Activated CD4-positive, alpha-beta T cell treated with anti-CD3 and anti-CD28 coated beads, Interleukin-2, amount 10 ng/mL, durations not matched to agents 24 days and 14 days (primary cell): ENCODE data around the gene UAP1. TPM values are rescaled to one million over a fixed set of nuclear protein-coding genes. Genes with fewer than 3 reads are reported as not detected.
"Not testable (repeated sequence)": the region's sequence is repeated elsewhere in the genome, so short reads cannot be mapped to it uniquely, and the experiment has no call there.

Experiments
- DNase-seq: peaks from one replicate; pipeline ENCODE4 v3.0.0; 2022
- H3K27ac Mint-ChIP-seq: one replicate; pipeline ENCODE4 v1.8.0; 2022; ENCODE audit warnings: mild to moderate bottlenecking, mixed read lengths
- H3K27me3 Mint-ChIP-seq: one replicate; pipeline ENCODE4 v1.8.0; 2022; ENCODE audit warnings: mixed read lengths
- H3K36me3 Mint-ChIP-seq: one replicate; pipeline ENCODE4 v1.8.0; 2022; ENCODE audit warnings: low read depth, mild to moderate bottlenecking, mixed read lengths
- H3K4me1 Mint-ChIP-seq: one replicate; pipeline ENCODE4 v1.8.0; 2021; ENCODE audit warnings: mixed read lengths
- H3K4me3 Mint-ChIP-seq: one replicate; pipeline ENCODE4 v1.8.0; 2022; ENCODE audit warnings: mild to moderate bottlenecking, moderate library complexity, mixed read lengths
- H3K9me3 Mint-ChIP-seq: one replicate; pipeline ENCODE4 v1.8.0; 2021; ENCODE audit warnings: mixed read lengths
- intact Hi-C: fragments of 100-400 bp; cut with micrococcal nuclease; formaldehyde crosslinking; loops from one replicate; pipeline ENCODE4 v1.15.1; 2023
- total RNA-seq: library from RNA; stranded (reverse); gene quantifications from 2 replicates; pipeline ENCODE4 v1.2.3, GENCODE V29; 2022

Gene UAP1
- total RNA-seq, 1 donor from 2014 or later: 44.9 TPM

DNA sequence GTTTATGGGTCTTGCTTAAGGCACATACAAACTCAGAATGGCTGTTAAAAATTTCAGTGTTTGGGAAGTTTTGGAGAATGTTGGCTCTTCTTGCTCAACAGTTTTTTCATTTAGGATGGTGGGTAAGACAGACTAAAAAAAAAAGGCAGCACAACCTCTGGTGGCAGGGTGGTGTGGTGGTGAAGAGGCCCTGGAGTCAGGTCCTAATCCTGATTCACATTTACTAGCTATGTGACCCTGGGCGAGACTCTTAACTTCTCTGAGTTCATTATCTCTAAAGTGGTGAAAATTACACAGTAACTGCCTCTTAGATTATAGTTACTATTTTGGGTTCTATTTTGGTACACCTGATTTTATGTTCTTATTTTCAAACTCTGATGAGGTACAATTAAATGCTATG lies 11.6 kb downstream of the UAP1 start:
- H3K9me3 Mint-ChIP-seq: no peaks in the 10 kb centered on the region
- DNase-seq: no peak
- peaks cover 7% of the 10 kb centered on the region for H3K4me1 Mint-ChIP-seq
- no peaks in the 10 kb centered on the region for H3K27me3 Mint-ChIP-seq
- intact Hi-C loops: no loop called here
- peaks cover 10% of the 10 kb centered on the region for H3K36me3 Mint-ChIP-seq
- H3K27ac Mint-ChIP-seq: no peak overlapping the region
- H3K4me3 Mint-ChIP-seq: no peak overlapping the region

DNA sequence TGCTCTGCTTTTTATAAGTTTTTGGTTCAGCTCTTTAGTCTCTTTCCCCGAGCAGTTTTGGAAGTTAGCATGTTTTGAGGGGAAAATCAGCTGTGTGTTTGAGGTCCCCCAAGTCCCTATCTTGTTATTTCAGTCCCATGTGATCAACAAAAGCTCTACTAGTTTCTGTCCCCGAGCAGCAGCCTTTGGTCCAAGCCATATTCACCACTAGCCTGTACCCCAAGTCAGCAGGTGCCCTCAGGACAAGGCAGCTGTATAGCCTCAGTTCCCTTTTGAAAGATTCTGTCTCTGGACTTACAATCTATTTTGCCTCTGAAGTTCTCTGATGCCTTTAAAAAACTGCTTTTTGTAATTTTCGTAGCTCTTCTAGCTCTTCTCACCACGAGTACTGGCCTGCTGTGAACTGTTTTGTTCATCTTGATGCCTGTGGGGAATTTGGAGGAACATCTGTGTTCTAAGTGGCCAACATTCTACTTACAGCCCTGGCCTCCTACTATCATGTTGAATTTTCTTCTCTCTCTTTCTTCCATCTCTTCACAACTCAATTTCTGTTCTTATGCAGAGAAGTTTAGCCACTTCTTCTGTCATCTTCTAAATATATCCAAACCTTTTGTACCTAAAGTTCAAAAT lies 16.7 kb downstream of the UAP1 start:
- Mint-ChIP-seq H3K4me1 (no peaks in the 10 kb centered on the region), H3K4me3 (no peak overlapping the region), H3K27ac (no peak overlapping the region), H3K27me3 (no peaks in the 10 kb centered on the region), H3K36me3 (peaks cover 14% of the 10 kb centered on the region), H3K9me3 (no peaks in the 10 kb centered on the region)
- no peak for DNase-seq
- intact Hi-C loops: no loop called here

DNA sequence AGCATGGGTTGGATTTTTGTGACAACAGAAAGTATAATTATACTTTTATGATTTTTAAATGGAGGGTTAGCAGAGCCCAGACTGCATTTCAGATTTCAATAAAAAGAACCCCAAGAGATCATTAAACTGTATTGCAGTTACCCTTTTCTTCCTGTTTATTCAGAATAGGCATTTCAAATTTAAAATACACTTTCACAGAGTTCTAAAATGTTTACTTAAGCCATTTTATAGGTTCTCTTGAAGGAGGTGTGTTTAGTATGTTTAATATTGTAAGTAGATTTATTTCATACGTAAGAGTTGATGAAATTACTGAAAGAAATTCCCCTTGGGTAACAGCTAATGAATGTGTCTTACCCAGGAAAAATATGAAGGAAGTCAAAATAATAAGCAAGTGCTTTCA lies 17.4 kb downstream of the UAP1 start:
- H3K36me3 Mint-ChIP-seq: peaks cover 14% of the 10 kb centered on the region
- no peaks in the 10 kb centered on the region for H3K27me3 Mint-ChIP-seq
- DNase-seq: no peak
- intact Hi-C loops: no loop called here
- H3K27ac Mint-ChIP-seq: no peak overlapping the region
- no peak overlapping the region for H3K4me3 Mint-ChIP-seq
- no peaks in the 10 kb centered on the region for H3K4me1 Mint-ChIP-seq
- no peaks in the 10 kb centered on the region for H3K9me3 Mint-ChIP-seq

DNA sequence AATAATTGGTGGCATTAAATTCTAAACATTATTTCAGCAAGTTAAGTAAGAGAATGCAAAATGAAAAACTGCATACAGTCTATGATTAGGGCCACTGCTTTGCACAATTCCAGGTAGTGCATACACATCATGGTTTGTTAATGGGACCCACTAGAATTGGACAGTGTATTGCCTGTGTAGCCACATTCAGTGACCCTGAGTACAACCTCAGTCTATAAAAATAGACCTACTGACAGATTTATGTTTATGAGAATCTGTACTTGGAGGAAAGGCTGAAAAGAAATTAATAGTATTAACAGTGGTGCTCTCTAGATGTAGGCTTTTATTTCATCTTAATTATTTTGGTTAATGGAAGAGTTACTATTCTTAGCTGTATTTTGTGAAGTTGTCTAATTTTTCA lies 18.8 kb downstream of the UAP1 start:
- peaks cover 14% of the 10 kb centered on the region for H3K36me3 Mint-ChIP-seq
- H3K4me3 Mint-ChIP-seq: no peak overlapping the region
- H3K27me3 Mint-ChIP-seq: no peaks in the 10 kb centered on the region
- no peaks in the 10 kb centered on the region for H3K9me3 Mint-ChIP-seq
- H3K27ac Mint-ChIP-seq: no peak overlapping the region
- intact Hi-C loops: no loop called here
- H3K4me1 Mint-ChIP-seq: no peaks in the 10 kb centered on the region
- no peak for DNase-seq

DNA sequence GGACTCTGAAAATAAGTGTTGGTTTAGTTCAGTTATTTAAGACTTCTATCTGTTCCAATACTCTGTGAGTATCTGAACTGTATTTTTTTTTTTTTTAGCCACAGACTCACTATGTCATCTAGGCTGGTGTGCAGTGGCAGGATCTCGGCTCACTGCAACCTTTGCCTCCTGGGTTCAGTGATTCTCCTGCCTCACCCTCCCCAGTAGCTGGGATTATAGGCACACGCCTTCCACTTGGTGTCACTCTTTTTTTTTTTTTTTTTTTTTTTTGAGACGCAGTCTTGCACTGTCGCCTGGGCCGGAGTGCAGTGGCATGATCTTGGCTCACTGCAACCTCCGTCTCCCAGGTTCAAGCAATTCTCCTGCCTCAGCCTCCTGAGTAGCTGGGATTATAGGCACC lies 21.4 kb downstream of the UAP1 start:
- H3K27ac Mint-ChIP-seq, H3K4me3 Mint-ChIP-seq, H3K27me3 Mint-ChIP-seq, H3K4me1 Mint-ChIP-seq, H3K9me3 Mint-ChIP-seq, intact Hi-C loops, DNase-seq: not testable (repeated sequence)
- peaks cover 15% of the 10 kb centered on the region for H3K36me3 Mint-ChIP-seq

DNA sequence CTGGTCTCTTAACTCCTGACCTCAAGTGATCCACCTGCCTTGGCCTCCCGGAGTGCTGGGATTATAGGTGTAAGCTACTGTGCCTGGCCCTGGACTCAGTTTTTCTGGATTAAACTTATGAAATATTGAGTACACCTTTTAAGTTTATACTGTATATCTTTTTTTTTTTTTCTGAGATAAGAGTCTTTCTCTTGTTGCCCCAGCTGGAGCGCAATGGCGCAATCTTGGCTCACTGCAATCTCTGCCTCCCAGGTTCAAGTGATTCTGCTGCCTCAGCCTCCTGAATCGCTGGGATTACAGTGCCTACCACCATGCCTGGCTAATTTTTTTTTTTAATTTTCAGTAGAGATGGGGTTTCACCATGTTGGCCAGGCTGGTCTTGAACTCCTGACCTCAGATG lies 23.6 kb downstream of the UAP1 start:
- H3K27me3 Mint-ChIP-seq, intact Hi-C loops, H3K4me1 Mint-ChIP-seq, DNase-seq, H3K27ac Mint-ChIP-seq, H3K9me3 Mint-ChIP-seq, H3K4me3 Mint-ChIP-seq: not testable (repeated sequence)
- H3K36me3 Mint-ChIP-seq: peaks cover 27% of the 10 kb centered on the region

DNA sequence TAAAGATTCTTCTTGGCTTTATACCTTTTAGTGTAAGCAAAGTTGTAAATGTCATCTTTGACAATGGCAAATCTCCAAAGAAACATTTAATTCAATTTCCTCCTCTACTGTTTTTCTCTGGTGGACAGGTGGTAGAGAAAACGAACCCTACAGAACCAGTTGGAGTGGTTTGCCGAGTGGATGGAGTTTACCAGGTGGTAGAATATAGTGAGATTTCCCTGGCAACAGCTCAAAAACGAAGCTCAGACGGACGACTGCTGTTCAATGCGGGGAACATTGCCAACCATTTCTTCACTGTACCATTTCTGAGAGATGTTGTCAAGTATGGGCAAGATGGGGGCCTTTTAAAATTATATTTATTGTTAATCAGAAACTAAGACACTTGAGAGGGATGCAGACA lies 25.8 kb downstream of the UAP1 start:
- Mint-ChIP-seq H3K27me3 (no peaks in the 10 kb centered on the region), H3K36me3 (peaks cover 22% of the 10 kb centered on the region), H3K4me3 (no peak overlapping the region), H3K27ac (no peak overlapping the region), H3K9me3 (no peaks in the 10 kb centered on the region), H3K4me1 (no peaks in the 10 kb centered on the region)
- no peak for DNase-seq
- intact Hi-C loops: no loop called here

DNA sequence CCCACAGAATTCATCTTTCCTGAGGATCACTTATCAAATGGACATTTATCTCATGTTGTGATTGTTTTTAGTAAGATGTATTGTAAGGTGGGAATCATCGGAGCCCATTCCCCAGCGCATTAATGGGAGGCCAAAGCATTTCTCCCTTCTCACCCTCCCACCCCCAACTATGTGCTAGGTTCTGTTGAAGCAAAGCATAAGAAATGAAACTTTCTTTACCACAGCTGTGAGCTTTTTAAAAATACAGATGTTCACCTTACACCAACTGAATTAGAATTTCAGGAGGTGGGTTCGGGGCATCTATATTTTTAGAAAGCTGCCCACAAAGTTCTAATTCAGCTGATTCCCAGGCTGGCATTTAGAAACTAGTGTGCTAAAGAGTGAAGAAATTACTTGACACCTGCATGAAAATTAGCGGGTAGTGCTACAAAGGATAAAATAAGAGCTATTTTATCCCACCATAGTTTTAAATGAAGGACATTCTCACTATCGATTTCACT lies 26.3 kb downstream of the UAP1 start:
- no peaks in the 10 kb centered on the region for H3K4me1 Mint-ChIP-seq
- H3K9me3 Mint-ChIP-seq: no peaks in the 10 kb centered on the region
- no peaks in the 10 kb centered on the region for H3K27me3 Mint-ChIP-seq
- no peak overlapping the region for H3K27ac Mint-ChIP-seq
- no peak for DNase-seq
- intact Hi-C loops: no loop called here
- H3K36me3 Mint-ChIP-seq: peaks cover 22% of the 10 kb centered on the region
- H3K4me3 Mint-ChIP-seq: no peak overlapping the region

GRCh38 chr1:162590101-162590500 lies 28.6 kb downstream of the UAP1 start:
- Mint-ChIP-seq H3K36me3 (peaks cover 24% of the 10 kb centered on the region), H3K4me3 (no peak overlapping the region), H3K9me3 (no peaks in the 10 kb centered on the region), H3K27me3 (no peaks in the 10 kb centered on the region), H3K4me1 (no peaks in the 10 kb centered on the region), H3K27ac (no peak overlapping the region)
- DNase-seq: no peak
- intact Hi-C loops: no loop called here

- Mint-ChIP-seq H3K27me3 (no peaks in the 10 kb centered on the region), H3K27ac (no peak overlapping the region), H3K9me3 (no peaks in the 10 kb centered on the region), H3K4me1 (no peaks in the 10 kb centered on the region), H3K36me3 (peaks cover 24% of the 10 kb centered on the region), H3K4me3 (no peak overlapping the region)
- intact Hi-C loops: no loop called here
- no peak for DNase-seq
Measured at GRCh38 chr1:162590686-162591085, 29.2 kb downstream of the UAP1 start.

DNA sequence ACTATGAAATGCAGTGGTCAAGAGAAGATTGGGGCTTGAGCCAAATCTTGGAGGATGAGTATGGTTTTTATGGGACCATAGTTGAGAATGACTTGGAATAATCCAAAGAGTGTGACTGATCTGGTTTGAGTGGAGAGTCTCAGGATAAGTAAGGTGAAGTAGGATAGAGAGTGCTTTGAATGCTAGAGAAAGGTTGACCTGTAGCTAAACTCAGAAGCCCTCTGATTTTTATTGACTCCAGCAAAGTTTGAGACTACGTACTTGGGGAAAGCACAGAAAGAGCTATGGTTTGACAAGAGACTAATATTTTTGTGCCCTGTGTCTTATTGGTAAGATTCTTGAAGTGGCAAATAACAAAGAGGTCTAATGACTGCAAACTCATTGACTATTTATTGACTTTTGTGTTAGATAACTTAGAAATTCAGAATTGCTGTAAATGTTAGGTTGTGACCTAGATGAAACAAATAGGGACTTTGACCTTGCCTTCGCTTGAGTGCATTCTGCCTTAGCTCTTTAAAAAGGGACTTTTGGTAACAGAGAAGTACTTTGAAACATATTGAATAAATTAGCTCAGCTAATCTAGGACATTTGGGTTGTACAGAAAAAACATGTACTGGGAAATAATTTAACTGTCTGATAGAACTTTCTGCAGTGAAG lies 35.1 kb downstream of the UAP1 start:
- Mint-ChIP-seq H3K36me3 (peaks cover 16% of the 10 kb centered on the region), H3K27me3 (no peaks in the 10 kb centered on the region), H3K27ac (no peak overlapping the region), H3K9me3 (no peaks in the 10 kb centered on the region), H3K4me3 (no peak overlapping the region), H3K4me1 (no peaks in the 10 kb centered on the region)
- intact Hi-C loops: no loop called here
- DNase-seq: no peak

GRCh38 chr1:162599451-162599850 lies 37.9 kb downstream of the UAP1 start:
- H3K27ac Mint-ChIP-seq: no peak overlapping the region
- H3K9me3 Mint-ChIP-seq: no peaks in the 10 kb centered on the region
- H3K4me1 Mint-ChIP-seq: no peaks in the 10 kb centered on the region
- no peaks in the 10 kb centered on the region for H3K27me3 Mint-ChIP-seq
- peaks cover 11% of the 10 kb centered on the region for H3K36me3 Mint-ChIP-seq
- intact Hi-C loops: no loop called here
- no peak overlapping the region for H3K4me3 Mint-ChIP-seq
- DNase-seq: no peak

GRCh38 chr1:162603117-162603516 lies 41.6 kb downstream of the UAP1 start:
- H3K4me3 Mint-ChIP-seq, H3K27ac Mint-ChIP-seq, H3K4me1 Mint-ChIP-seq, H3K36me3 Mint-ChIP-seq, H3K9me3 Mint-ChIP-seq, intact Hi-C loops, H3K27me3 Mint-ChIP-seq, DNase-seq: not testable (repeated sequence)

DNA sequence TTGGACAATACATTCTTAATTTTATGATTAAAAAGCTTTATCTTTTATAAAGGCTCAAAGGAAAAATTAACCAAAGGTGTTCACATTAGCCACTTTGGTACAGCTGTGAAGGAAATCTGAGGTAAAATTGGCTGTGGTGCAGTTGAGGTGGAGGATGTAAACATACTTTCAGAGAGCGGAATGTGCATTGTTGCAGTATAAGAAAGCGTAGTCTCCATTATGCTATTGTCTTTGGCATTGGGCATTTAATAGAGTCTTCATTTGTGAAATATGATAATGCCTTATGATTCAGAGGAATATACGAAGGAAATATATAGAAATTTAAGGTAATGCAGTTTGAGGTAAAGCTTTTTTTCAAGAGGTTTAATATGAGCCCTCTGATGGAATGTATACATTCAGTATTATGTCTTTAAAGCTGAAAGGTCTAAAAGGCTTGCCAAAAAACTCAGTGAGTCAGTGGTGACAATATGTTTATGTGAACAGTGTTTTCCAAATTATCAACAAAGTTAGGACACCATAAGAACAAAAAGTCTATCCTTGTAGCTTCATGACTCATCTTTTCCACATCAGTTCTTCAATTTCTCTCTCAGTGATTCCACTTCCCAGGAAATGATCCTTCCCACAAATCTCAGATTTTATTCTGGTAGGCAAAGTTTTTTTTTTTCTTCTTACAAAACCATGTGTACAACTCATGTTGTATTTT lies 43.9 kb downstream of the UAP1 start:
- Mint-ChIP-seq H3K9me3 (no peaks in the 10 kb centered on the region), H3K4me1 (no peaks in the 10 kb centered on the region)

More for the DNA sequence above, 43.9 kb downstream of the UAP1 start:
- intact Hi-C loops: no loop called here
- no peak for DNase-seq
- Mint-ChIP-seq H3K27ac (no peak overlapping the region), H3K36me3 (peaks cover 5% of the 10 kb centered on the region), H3K27me3 (no peaks in the 10 kb centered on the region), H3K4me3 (no peak overlapping the region)
